Measurements from ENCODE around the gene DHRS13. TPM values are rescaled to one million over a fixed set of nuclear protein-coding genes. Genes with fewer than 3 reads are reported as not detected.
A peak's percentile ranks its signal among the peaks of the same experiment; 100 is the strongest.

DHRS13 gene
- total and polyA plus RNA-seq, 9 donors = 2.9 to 5.9 (median 4.2) TPM

DNA sequence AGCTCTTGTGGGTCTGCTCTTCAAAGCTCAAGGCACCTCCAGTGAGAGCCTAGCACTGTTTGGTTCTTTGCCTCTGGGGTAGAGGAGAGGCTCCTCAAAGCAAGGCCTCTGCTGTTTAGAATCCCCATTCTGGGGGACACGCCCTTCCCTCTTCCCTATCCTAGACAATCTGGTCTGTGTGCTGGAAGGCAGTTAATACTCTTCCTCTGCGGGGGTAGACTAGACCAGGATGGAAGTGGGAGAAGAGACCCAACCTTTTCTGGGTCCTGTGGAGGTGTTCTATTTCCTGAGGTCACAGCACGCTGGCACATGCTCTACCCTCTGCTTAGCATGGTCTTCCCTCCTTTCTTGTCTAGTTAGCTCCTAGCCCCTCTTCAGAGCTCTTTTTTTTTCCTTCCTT, 40.3 kb downstream of the DHRS13 start:
- no peaks in the 10 kb centered on the region for H3K9me3 ChIP-seq (replicated peaks; ENCODE audit: control insufficient read depth, low read depth, low read length)
- no peak overlapping the region for H3K4me3 ChIP-seq (ENCODE audit: low read length)
- H3K4me1 ChIP-seq (ENCODE audit: control insufficient read depth, insufficient read depth, low read length) = no peaks in the 10 kb centered on the region
- no peak overlapping the region for H3K27ac ChIP-seq (ENCODE audit: low read length)
- DNase-seq = no peak
- WGBS (ENCODE audit: insufficient coverage) = no CpG with 5 or more reads among the region's 3 CpGs
- H3K27me3 ChIP-seq (ENCODE audit: control insufficient read depth, insufficient read depth, low read length) = no peaks in the 10 kb centered on the region
- H3K36me3 ChIP-seq (ENCODE audit: control insufficient read depth, insufficient read depth, low read length) = peaks cover 40% of the 10 kb centered on the region

GRCh38 chr17:28861393-28862203, 41.3 kb downstream of the DHRS13 start:
- Histone ChIP-seq H3K4me1 (ENCODE audit: control insufficient read depth, insufficient read depth, low read length) (no peaks in the 10 kb centered on the region), H3K27ac (ENCODE audit: low read length) (no peak overlapping the region), H3K36me3 (ENCODE audit: control insufficient read depth, insufficient read depth, low read length) (peaks cover 43% of the 10 kb centered on the region), H3K4me3 (ENCODE audit: low read length) (no peak overlapping the region), H3K27me3 (ENCODE audit: control insufficient read depth, insufficient read depth, low read length) (no peaks in the 10 kb centered on the region), H3K9me3 (replicated peaks; ENCODE audit: control insufficient read depth, low read depth, low read length) (no peaks in the 10 kb centered on the region)
- 38% methylated on average over 4 of the region's 8 CpGs for WGBS (ENCODE audit: insufficient coverage)
- no peak for DNase-seq

- WGBS (ENCODE audit: insufficient coverage) = 94% methylated on average over 4 of the region's 4 CpGs
- H3K36me3 ChIP-seq (ENCODE audit: control insufficient read depth, insufficient read depth, low read length) = peaks cover 48% of the 10 kb centered on the region
- no peak overlapping the region for H3K4me3 ChIP-seq (ENCODE audit: low read length)
- H3K9me3 ChIP-seq (replicated peaks; ENCODE audit: control insufficient read depth, low read depth, low read length) = no peaks in the 10 kb centered on the region
- H3K4me1 ChIP-seq (ENCODE audit: control insufficient read depth, insufficient read depth, low read length) = peaks cover 3% of the 10 kb centered on the region
- DNase-seq = no peak
- H3K27me3 ChIP-seq (ENCODE audit: control insufficient read depth, insufficient read depth, low read length) = no peaks in the 10 kb centered on the region
- H3K27ac ChIP-seq (ENCODE audit: low read length) = no peak overlapping the region
These were observed 42.5 kb downstream of the DHRS13 start for GRCh38 chr17:28860363-28860808.

GRCh38 chr17:28858801-28859355, 44.0 kb downstream of the DHRS13 start:
- Histone ChIP-seq H3K36me3 (ENCODE audit: control insufficient read depth, insufficient read depth, low read length) (peaks cover 48% of the 10 kb centered on the region), H3K4me1 (ENCODE audit: control insufficient read depth, insufficient read depth, low read length) (peaks cover 9% of the 10 kb centered on the region), H3K27me3 (ENCODE audit: control insufficient read depth, insufficient read depth, low read length) (no peaks in the 10 kb centered on the region), H3K9me3 (replicated peaks; ENCODE audit: control insufficient read depth, low read depth, low read length) (no peaks in the 10 kb centered on the region), H3K27ac (ENCODE audit: low read length) (no peak overlapping the region), H3K4me3 (ENCODE audit: low read length) (no peak overlapping the region)
- DNase-seq = no peak
- no CpG with 5 or more reads among the region's 2 CpGs for WGBS (ENCODE audit: insufficient coverage)

DNA sequence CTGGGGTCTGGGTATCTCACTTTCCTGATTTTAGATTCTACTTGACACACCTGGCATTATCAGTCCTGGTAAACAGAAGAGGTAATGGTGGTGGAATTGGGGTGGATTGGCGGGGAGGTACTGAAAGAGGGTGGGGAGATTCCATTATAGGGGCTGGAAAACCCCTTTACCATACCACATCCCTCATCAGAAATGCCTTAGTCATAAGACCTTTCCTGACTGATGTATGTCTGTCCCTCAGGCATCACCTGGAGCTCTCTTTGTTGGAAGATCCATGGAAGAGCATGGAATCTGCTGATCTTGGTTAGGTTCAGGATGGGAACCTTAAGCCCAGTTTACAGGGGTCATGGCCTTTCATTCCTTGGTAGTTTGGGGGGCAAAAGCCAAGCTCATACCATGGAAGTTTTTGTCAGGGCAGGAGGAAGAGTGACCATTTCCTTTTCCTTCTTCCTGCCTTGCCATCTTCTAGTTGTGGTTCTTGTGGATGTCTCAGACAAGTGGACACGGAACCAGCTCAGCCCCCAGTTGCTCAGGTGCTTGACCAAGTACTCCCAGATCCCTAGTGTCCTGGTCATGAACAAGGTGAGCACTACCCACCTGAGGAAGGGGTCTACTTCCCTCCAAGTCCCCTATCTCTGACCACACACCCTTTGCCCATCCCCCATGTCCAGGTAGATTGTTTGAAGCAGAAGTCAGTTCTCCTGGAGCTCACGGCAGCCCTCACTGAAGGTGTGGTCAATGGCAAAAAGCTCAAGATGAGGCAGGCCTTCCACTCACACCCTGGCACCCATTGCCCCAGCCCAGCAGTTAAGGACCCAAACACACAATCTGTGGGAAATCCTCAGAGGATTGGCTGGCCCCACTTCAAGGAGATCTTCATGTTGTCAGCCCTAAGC, 44.7 kb downstream of the DHRS13 start:
- peaks cover 9% of the 10 kb centered on the region for H3K4me1 ChIP-seq (ENCODE audit: control insufficient read depth, insufficient read depth, low read length)
- 83% methylated on average over 1 of the region's 3 CpGs for WGBS (ENCODE audit: insufficient coverage)

DNA sequence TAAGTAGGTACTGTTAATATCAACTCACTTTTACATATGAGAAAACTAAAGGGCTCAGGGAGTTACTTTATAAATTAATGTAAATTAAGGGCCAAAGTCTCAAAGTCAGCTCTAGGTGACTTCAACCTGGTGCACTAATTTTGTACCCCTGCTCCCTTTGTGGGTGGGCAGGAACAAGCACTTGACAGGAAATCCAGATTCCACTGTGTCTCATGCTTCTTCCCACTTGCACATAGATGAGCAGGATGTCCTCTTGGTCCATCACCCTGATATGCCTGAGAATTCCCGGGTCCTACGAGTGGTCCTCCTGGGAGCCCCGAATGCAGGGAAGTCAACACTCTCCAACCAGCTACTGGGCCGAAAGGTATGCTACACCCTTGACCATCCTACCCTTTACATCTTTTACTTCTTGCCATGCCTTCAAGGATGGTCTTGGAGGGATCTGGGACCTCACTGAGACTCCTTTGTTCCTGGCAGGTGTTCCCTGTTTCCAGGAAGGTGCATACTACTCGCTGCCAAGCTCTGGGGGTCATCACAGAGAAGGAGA, 46.8 kb downstream of the DHRS13 start:
- Histone ChIP-seq H3K27ac (ENCODE audit: low read length) (no peak overlapping the region), H3K4me1 (ENCODE audit: control insufficient read depth, insufficient read depth, low read length) (peaks cover 9% of the 10 kb centered on the region), H3K27me3 (ENCODE audit: control insufficient read depth, insufficient read depth, low read length) (no peaks in the 10 kb centered on the region), H3K36me3 (ENCODE audit: control insufficient read depth, insufficient read depth, low read length) (peaks cover 37% of the 10 kb centered on the region), H3K9me3 (replicated peaks; ENCODE audit: control insufficient read depth, low read depth, low read length) (no peaks in the 10 kb centered on the region), H3K4me3 (ENCODE audit: low read length) (no peak overlapping the region)
- no peak for DNase-seq
- WGBS (ENCODE audit: insufficient coverage) = 90% methylated on average over 3 of the region's 5 CpGs

More for the DNA sequence above, 44.7 kb downstream of the DHRS13 start:
- H3K36me3 ChIP-seq (ENCODE audit: control insufficient read depth, insufficient read depth, low read length) = peaks cover 48% of the 10 kb centered on the region
- no peak overlapping the region for H3K4me3 ChIP-seq (ENCODE audit: low read length)
- H3K9me3 ChIP-seq (replicated peaks; ENCODE audit: control insufficient read depth, low read depth, low read length) = no peaks in the 10 kb centered on the region
- H3K27me3 ChIP-seq (ENCODE audit: control insufficient read depth, insufficient read depth, low read length) = no peaks in the 10 kb centered on the region
- H3K27ac ChIP-seq (ENCODE audit: low read length) = no peak overlapping the region
- no peak for DNase-seq

- peaks cover 9% of the 10 kb centered on the region for H3K4me1 ChIP-seq (ENCODE audit: control insufficient read depth, insufficient read depth, low read length)
- no peak for DNase-seq
- H3K36me3 ChIP-seq (ENCODE audit: control insufficient read depth, insufficient read depth, low read length) = peaks cover 32% of the 10 kb centered on the region
- peak overlapping the region; percentile 77 for H3K27ac ChIP-seq (ENCODE audit: low read length)
- WGBS (ENCODE audit: insufficient coverage) = 8% methylated on average over 3 of the region's 5 CpGs
- H3K27me3 ChIP-seq (ENCODE audit: control insufficient read depth, insufficient read depth, low read length) = no peaks in the 10 kb centered on the region
- peak overlapping the region; percentile 72 for H3K4me3 ChIP-seq (ENCODE audit: low read length)
- no peaks in the 10 kb centered on the region for H3K9me3 ChIP-seq (replicated peaks; ENCODE audit: control insufficient read depth, low read depth, low read length)
These were observed 47.6 kb downstream of the DHRS13 start for GRCh38 chr17:28855336-28855679.

DNA sequence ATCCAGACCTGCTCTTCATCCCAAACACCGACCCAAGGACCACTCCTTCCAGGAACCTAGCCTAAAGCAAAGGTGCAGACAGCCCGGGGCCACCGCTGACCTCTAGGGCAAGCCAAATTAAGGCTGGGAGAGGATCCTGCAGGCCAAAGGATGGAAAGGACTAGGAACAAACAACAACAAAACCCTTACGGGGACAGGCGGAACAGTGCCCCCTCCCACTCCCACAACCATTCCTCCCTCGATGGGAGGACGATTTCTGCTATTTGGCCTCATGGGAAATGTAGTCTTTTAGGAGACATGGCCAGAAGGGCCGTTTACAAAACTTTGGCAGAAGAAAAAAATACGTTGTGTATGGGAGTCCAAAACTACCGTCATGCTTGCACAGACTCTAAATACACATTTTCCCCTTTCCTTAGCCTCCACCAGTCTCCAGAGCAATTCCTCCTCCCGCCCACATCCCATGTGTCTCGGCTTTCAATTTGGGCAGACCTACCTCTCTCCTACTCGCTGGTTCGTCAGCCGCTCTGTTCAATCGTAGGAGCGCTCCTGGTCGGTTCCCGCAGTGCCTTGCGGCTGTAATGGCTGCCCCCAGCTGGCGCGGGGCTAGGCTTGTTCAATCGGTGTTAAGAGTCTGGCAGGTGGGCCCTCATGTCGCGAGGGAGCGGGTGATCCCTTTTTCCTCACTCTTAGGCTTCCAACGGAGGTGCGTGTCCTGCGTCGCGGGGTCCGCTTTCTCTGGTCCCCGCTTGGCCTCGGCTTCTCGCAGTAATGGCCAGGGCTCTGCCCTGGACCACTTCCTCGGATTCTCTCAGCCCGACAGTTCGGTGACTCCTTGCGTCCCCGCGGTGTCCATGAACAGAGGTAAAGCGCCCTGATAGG, 48.2 kb downstream of the DHRS13 start, which contains the start of gene ERAL1:
Gene ERAL1, plus strand, starts transcription at position 560 of the 879 bp plus-strand sequence. Its CDS starts 19 bp downstream, at position 579.
- WGBS (ENCODE audit: insufficient coverage) = under 1% methylated on average over 33 of the region's 42 CpGs
- DNase-seq = peak; percentile 97
- H3K36me3 ChIP-seq (ENCODE audit: control insufficient read depth, insufficient read depth, low read length) = peaks cover 28% of the 10 kb centered on the region
- H3K4me3 ChIP-seq (ENCODE audit: low read length) = peak within 1 kb of the TSS; percentile 72
- H3K27me3 ChIP-seq (ENCODE audit: control insufficient read depth, insufficient read depth, low read length) = no peaks in the 10 kb centered on the region
- no peaks in the 10 kb centered on the region for H3K9me3 ChIP-seq (replicated peaks; ENCODE audit: control insufficient read depth, low read depth, low read length)
- H3K4me1 ChIP-seq (ENCODE audit: control insufficient read depth, insufficient read depth, low read length) = peaks cover 9% of the 10 kb centered on the region
- H3K27ac ChIP-seq (ENCODE audit: low read length) = peak within 1 kb of the TSS; percentile 77

GRCh38 chr17:28853295-28853694, 49.6 kb downstream of the DHRS13 start:
- H3K27ac ChIP-seq (ENCODE audit: low read length) = no peak overlapping the region
- H3K4me3 ChIP-seq (ENCODE audit: low read length) = no peak overlapping the region
- H3K36me3 ChIP-seq (ENCODE audit: control insufficient read depth, insufficient read depth, low read length) = peaks cover 15% of the 10 kb centered on the region
- no peaks in the 10 kb centered on the region for H3K27me3 ChIP-seq (ENCODE audit: control insufficient read depth, insufficient read depth, low read length)
- H3K4me1 ChIP-seq (ENCODE audit: control insufficient read depth, insufficient read depth, low read length) = peaks cover 9% of the 10 kb centered on the region
- WGBS (ENCODE audit: insufficient coverage) = 100% methylated on average over 1 of the region's 2 CpGs
- no peaks in the 10 kb centered on the region for H3K9me3 ChIP-seq (replicated peaks; ENCODE audit: control insufficient read depth, low read depth, low read length)
- DNase-seq = no peak
